ENCODE measurements around the gene CEBPG. TPM values are rescaled to one million over a fixed set of nuclear protein-coding genes. Genes with fewer than 3 reads are reported as not detected.

Gene CEBPG
- total and polyA plus RNA-seq, 9 of the 15 experiments (the other 6 are each of a cell fraction or from before 2014, with no cell fraction given): 9.5 to 34.9 (median 30.9) TPM

- TF ChIP-seq CCAR2 (IDR thresholded peaks at IDR 0.05; ENCODE audit: low read depth, low read length) (no peak), ZNF146 (CRISPR knock-in tag; IDR thresholded peaks at IDR 0.05; ENCODE audit: unreplicated experiment) (no peak)
Observed at GRCh38 chr19:33358408-33358807, 15.1 kb upstream of the CEBPG start (continued).

DNA sequence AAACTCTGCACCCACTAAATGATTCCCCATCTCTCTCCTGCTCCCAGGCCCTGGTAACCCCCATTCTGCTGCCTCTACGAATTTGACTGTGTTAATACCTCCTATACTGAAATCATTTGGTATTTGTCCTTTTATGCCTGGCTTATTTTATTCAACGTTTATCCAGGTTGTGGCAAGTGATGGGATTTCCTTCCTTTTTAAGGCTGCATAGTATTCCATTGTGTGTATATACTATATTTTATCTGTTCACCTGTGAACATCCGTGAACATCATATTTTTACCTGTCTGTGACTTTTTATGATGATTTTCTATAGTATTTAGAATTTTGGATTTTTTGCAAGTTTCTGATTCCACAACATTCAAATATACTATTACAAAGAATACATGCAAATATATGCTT lies 13.9 kb upstream of the CEBPG start:
- TF ChIP-seq ETV5 (CRISPR knock-in tag; IDR thresholded peaks at IDR 0.05; ENCODE audit: low read depth) (no peak), RBM25 (IDR thresholded peaks at IDR 0.05; ENCODE audit: low read depth, low read length, severe bottlenecking) (peak; percentile 27), POLR2G (IDR thresholded peaks at IDR 0.05; ENCODE audit: low read depth, low read length) (no peak)
- ChIA-PET CTCF (ENCODE audit: low intra/inter-chr PET ratio) (no interaction called here), POLR2A (interaction anchor here (2.9 to 6.4 kb wide), 2 partner anchors 11 to 13 kb away, joined by 8 to 60 read pairs; partner anchors contain the start of gene CEBPG)
- no peak overlapping the region for H2AFZ ChIP-seq (ENCODE audit: low read depth, low read length)
- no peak overlapping the region for H3K9ac ChIP-seq (ENCODE audit: insufficient read depth in 1 of 2, low read depth in 2 of 2, low read length in 2 of 2)
- DNase-seq (ENCODE audit: extremely low read depth in 1 of 4, low spot score in 3 of 4) (no peak), ATAC-seq (no peak), FAIRE-seq (no peak)
- no TSS peak for BruUV-seq (replicated peaks)
- no peaks in the 10 kb centered on the region for H3K4me1 ChIP-seq (replicated peaks in 1 of 2; ENCODE audit: control insufficient read depth in 2 of 2, insufficient read depth in 2 of 2, low read length in 2 of 2)
- H3K4me2 ChIP-seq (ENCODE audit: insufficient read depth, low read length): no peak overlapping the region
- in situ Hi-C loops (cut with MboI) (no loop called here), intact Hi-C loops (cut with micrococcal nuclease) (no loop called here)
- no peaks in the 10 kb centered on the region for H3K9me3 ChIP-seq (replicated peaks; ENCODE audit: control insufficient read depth, insufficient read depth, low read depth, low read length)
- no peak overlapping the region for H3K4me3 ChIP-seq
- no peaks in the 10 kb centered on the region for H3K79me2 ChIP-seq (ENCODE audit: control insufficient read depth, insufficient read depth, low read length)
- no peaks in the 10 kb centered on the region; the same call in 1 of the 2 replicates for H4K20me1 ChIP-seq (replicated peaks; ENCODE audit: control insufficient read depth, insufficient read depth, low read length)
- no peak overlapping the region for H3K27ac ChIP-seq (ENCODE audit: extremely low read depth, low read depth, low read length)
- 0% methylated on average over 3 of the region's 3 CpGs for WGBS (ENCODE audit: insufficient coverage, low coverage, missing lambda C conversion rate)
- H3K9me1 ChIP-seq (ENCODE audit: control insufficient read depth, insufficient read depth, low read length): no peaks in the 10 kb centered on the region
- H3K27me3 ChIP-seq (ENCODE audit: control insufficient read depth in 2 of 2, insufficient read depth in 2 of 2, low read length in 2 of 2): peaks cover 20 to 44% of the 10 kb centered on the region in 2 experiments; a peak in 4 of 5 replicates
- no peaks in the 10 kb centered on the region for H3K36me3 ChIP-seq (ENCODE audit: control insufficient read depth, insufficient read depth, low read length)

Measured in K562 (cell line).